GM19043 (cell line): ENCODE measurements around the gene SYNGR1.

Source experiments
- ATAC-seq: cut with Tn5 transposase; IDR thresholded peaks from one replicate; pipeline ENCODE4 v1.9.1; 2021; ENCODE audit warnings: low read depth; ENCODE audit not compliant: unreplicated experiment

The SYNGR1 gene, protein sequence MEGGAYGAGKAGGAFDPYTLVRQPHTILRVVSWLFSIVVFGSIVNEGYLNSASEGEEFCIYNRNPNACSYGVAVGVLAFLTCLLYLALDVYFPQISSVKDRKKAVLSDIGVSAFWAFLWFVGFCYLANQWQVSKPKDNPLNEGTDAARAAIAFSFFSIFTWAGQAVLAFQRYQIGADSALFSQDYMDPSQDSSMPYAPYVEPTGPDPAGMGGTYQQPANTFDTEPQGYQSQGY

DNA sequence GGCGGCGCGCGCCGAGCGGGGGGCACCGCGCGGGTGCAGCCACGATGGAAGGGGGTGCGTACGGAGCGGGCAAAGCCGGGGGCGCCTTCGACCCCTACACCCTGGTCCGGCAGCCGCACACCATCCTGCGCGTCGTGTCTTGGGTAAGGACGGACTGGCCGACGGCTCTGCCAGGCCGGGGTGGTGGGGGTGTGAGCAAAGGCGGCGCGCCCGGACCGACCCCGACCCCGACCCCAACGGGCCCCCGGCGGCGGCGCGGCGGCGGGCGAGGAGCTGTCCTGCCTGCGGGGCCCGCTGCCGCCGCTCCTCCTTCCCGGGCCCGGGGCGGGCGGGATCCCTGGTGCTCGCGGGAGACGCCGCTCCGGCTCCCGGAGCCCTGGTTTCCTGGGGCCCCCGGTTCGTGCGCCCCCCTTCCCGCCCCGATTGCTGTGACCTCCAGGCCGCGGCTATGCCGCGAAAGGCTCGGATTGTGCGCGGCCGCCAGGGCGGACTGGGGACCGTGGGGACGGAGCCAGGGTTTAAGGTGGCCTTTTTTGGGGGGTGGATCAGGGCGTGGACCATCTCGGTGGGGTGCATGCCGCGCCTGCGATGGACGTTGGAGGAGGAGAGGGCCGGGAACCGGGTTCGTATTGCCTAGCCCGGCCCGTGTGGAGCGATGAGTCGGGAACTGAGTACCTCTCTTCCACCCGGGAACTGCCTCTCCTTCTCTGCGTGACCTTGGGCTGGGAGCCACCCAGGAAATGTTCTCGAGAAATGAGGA, at the start of gene SYNGR1:
Gene SYNGR1, plus strand, starts transcription at position 25 of the 760 bp plus-strand sequence. Its CDS starts 20 bp downstream, at position 45.
- ATAC-seq, result no peak

DNA sequence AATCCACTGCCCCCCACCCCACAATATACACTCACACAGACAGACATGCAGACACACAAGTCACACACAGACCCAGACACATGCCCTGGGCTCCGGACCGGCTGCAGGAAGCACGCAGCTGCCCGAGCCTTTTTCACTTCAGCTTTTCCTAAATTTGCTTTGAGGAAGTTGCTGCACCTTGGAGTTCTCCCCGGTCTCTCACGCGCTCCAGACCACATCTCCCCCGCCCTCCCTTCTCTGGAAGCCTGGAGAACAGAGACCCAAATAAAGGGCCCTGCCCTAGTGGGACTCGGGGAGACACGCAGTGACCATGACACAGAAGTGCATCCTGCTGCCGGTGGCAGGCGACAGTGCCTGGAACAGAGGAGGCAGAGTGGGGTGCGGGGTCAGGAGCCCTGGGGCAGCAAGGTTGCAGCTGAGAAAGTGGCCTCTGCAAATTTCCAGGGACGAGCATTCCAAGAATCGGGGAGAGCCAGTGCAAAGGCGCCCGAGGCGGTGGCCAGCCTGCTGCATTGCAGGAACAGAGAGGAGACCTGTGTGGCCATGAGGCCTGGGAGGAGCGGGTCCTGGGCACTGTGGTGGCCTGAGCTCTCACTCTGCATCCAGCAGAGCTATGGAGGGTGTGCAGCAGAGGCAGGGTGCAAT, 49.5 kb upstream of the SYNGR1 start:
- ATAC-seq, result no peak

DNA sequence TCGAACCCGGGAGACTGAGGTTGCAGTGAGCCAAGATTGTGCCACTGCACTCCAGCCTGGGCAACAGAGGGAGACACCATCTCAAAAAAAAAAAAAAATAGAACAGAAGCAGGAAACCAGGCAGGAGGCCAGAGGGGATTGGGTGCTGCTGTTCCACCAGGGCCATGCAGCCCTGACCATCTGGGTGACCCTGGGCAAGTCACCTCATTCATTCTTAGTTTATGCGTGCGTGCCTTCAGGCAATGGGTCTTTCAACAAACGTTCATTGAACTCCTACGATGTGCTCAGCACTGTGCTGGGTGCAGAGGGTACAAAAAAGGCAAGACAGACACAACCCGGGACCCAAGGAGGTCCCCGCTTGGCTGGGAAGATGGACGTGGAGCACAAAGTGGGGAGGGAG, 48.7 kb upstream of the SYNGR1 start:
- ATAC-seq, result no peak

DNA sequence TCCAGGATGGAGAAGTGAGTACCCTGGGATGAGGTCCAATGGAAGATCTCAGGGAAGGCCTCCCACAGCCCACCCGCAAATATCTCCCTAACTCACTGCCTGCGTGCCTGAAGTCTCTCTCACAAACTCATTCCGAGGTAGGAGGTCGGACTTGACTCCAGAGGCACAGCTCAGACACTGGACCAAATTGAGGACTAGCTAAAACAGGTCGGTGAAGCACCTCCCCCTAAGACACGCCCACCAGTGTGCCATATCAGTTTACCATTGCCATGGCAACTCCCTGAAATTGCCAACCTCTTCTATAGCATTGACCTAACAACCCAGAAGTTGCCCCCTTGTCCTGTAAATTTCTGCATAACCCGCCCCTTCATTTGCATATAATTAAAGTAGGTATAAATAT, 47.9 kb upstream of the SYNGR1 start:
- no peak for ATAC-seq

DNA sequence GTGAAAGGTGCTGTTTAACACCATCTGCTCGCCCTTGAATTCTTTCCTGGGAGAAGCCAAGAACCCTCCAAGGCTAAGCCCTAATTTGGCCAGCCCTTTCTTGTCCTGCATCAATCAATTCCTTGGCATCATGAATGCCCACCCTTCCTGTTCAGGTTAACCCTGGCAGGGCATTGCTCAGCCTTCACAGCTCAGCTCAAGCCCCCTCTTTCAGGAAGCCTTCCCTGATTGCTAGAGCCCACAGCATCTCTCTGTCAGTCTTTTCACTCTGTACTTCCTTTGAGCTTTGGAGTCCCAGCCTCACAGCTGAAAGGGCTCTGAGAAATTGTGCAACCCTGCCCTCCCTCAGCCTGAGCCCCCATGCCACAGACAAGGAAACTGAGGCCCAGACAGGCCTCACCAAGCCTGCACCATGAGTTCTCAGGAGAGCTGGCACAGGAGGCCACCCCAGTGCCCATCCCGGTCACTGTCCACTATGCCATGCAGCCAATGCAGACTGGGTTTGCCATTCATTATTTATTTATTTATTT, 47.3 kb upstream of the SYNGR1 start:
- no peak for ATAC-seq

DNA sequence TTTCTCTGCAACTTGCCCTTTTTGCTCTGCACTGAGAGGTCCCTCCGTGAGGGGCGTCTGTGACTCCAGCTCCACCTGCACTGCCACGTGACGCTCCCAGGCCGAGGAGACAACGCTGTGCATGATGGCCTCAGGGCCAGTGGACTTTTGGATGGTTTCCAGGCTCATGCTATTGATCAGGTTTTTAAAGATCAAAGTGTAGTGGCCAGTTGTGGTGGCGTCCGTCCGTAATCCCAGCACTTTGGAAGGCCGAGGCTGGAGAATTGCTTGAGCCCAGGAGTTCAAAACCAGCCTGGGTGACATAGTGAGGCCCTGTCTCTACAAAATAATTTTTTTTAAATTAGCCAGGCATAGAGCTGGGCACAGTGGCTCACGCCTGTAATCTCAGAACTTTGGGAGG, 46.4 kb upstream of the SYNGR1 start:
- ATAC-seq, result no peak

DNA sequence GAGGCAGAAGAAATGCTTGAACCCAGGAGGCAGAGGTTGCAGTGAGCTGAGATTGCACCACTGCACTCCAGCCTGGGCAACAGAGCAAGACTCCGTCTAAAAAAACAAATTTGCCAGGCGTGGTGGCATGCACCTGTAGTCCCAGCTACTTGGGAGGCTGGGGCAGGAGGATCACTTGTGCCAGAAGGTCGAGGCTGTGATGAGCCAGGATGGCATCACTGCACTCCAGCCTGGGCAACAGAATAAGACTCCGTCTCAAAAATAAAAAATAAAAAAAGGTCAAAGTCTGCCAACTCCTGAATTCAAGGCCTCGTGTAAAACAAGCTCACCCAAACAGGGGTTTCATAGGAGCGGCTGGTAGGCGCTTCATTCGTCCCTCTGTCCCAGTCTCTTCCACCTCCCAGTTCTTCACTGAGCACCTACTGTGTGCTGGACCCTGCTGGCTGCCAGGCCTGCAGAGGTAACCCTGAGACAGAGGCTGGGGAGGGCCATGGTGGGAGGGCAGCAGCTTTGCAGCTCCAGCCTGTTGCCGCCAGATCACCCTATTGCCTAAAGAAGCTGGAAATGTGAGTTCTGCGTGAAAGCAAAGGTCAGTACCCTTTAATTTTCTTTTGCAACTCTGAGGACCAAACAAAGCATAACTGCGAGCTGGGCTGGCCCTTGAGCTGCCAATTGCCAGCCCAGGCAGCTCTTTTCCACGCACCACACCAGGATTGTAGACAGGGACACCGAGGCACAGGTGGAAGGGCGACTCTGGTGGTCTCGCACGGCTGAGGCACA, 45.7 kb upstream of the SYNGR1 start:
- ATAC-seq, result no peak

DNA sequence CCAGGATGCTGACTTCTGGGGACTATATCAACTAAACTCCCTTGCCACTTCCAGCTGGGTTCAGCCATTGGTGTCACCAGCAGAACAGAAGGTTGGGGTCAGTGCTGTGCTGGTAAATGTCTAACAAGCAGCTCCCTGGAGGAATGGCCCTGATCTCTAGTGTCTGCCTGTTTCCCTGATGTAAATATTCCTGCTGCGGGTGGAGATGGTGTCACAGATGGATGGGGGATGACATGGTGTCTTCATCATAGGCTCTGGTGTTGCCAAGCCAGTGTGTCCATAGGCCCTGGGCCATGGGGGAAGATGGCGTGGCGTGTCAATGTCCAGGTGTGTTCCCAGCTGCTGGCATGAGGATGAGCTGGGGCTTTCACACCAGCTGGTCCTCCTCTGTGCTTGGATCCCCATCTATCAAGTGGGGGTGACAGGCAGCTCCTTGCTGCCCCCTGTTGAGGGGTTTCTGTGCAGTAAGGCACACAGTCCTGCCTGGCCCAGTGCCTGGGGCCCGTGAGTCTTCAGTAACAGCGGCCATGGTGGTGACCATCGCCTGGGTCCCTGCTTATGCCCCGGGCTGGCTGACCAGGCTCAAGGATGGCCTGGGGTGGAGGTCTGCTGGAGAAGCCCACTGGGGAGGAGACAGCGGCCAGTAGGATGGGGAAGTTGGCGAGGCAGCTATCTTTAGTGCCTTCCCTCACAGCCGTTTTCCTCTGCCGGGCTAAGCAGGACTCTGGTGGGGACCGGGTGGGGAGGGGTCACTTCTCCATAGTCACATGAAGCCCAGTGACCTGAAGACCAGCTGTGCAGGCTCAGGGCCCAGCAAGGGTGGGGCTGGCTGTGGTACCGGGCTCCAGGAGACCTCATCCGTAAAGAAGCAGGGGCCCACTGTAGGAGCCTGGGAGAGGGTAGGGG, 43.1 kb upstream of the SYNGR1 start:
- ATAC-seq, result no peak

DNA sequence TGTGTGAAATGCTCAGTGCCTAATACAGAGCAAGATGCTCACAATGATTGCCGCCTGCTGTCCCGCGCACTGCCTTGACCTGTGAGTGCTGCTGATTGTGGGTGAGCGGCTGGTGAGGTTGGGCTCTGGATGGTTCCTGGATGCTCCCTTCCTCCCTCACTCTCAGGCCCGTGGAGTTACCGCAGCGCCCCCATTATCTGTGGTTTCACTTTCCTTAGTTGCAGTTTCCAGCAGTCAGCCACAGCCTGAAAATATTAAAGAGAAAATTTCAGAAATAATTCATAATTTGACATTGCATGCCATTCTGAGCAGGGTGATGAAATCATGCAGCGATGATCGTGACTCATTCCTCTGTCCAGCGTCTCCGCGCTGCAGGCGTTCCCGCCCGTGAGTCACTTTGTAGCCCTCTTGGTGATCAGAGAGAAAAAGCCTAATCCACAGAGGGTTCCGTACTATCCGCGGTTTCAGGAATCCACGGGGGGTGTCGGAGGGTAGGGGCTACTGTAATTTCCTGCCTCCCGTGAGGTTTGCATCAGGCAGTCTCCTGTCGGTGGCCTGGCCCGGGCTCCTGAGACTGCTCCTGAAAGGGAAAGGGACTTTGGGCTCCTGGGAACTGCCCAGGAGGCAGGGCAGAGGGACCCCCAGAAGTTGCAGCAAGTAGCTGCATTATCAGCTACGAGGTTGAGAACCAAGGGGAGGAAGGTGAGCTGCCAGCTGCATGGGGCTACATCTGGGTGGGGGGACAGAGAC, 41.0 kb upstream of the SYNGR1 start:
- ATAC-seq, result no peak

DNA sequence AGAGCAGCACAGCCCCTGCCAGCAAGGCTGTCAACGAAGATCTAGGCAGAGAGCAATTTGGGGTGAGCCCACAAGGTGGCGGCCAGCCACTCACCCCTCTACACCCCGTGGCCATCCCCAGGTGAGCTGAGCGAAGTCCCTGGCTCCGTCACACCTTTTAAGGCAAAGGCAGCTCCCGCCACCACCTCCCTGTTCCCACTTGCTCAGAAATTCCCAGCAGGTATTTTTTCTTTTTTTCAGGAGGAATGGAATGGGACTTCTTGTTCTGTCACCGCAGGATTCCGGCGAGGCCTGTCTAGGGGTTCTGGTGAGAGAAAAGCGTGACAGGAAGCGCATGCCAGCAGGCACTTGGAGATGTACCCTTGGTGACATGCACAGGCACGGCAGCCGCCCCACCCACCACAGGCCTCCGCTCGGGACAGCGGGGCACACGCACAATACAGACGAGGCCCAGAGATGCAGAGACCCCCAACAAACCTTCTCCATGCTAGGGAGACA, 40.4 kb upstream of the SYNGR1 start:
- no peak for ATAC-seq

DNA sequence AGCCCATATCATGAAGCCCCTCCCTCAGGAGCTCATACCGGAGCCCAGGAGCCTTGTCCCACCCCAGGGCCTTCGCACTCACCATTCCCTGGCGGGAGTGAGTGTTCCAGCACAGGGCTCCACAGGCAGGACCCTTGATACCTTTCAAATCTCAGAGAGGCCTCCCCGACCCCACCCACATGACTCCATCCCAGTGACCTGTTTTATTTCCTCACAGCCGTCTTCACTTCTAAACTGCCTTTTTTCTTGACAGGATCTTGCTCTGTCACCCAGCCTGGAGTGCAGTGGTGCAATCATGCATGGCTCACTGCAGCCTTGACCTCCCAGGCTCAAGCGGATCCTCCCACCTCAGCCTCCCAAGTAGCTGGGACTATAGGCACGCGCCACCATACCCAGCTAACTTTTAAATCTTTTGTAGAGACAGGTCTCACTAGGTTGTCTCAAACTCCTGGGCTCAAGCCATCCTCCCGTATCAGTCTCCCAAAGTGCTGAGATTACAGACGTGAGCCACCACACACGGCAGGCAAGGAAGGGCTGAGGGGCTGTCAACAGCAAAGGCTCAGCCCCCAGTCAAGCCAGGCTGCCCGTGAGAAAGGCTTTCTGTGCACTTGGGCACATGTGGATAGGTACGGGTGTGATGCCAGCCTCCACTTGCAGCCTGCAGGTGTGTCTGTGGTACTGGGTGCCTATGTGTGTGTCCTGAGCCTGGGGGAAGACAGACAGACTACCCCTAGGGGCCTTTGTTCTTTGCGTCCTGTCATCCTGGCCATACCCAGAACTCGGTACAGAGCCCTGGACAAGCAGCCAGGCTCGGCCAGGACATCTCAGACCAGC, 39.7 kb upstream of the SYNGR1 start:
- ATAC-seq, result no peak

DNA sequence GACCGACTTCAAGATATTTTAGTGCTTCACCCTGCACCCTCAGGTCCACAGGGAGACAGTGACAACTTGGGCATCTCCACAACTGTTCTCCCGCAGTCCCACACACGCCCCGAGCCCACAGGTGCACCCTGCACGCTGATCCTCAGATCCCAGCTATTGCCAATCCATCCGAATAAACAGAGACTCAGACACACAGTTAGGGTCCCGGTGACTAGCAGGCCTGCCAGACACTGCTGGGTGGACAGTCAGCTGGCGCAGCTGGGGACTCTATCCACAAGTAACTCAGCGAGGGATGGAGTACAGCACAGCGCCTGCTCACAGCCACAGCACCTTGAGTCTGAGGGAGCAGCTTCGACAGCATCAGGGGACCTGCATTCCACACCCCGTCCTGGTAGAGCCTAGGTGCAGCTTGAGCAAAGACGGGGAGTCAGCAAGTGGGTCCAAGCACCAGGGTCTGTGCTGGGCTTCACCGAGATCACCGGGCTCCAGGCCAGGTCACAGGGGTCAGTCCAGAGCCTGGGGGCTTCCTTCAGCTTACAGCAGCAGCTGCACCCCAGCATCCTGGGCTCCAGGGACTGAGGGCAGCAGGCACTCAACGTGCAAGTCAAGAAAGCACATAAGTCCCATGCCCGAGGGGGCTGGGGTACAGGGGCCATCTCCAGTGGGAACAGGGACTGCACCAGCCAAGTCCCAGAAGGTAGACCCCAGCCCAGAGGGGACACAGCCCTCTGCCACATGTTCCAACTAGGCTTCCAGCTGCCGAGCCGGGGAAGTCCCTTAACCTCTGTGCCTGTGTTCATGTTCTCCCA, 38.0 kb upstream of the SYNGR1 start:
- ATAC-seq, result no peak

DNA sequence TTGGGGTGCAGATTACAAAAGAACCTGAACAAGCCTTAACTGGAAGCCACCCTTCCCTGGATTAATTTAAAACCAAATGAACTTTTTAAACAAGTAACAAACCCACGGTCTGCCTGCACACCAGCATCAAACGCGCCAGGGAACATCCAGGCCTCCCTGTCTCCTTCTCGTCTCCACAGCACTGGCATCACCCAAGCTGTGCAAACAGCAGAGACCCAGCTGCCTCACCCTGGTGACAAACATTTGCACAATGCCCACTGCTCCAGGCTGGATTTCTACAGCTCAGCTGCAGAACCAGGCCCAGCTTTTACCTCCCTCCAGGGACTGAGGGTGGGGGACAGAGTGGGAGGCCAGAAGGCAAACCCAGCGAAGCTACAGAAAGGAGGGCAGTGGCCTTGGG, 37.4 kb upstream of the SYNGR1 start:
- no peak for ATAC-seq

DNA sequence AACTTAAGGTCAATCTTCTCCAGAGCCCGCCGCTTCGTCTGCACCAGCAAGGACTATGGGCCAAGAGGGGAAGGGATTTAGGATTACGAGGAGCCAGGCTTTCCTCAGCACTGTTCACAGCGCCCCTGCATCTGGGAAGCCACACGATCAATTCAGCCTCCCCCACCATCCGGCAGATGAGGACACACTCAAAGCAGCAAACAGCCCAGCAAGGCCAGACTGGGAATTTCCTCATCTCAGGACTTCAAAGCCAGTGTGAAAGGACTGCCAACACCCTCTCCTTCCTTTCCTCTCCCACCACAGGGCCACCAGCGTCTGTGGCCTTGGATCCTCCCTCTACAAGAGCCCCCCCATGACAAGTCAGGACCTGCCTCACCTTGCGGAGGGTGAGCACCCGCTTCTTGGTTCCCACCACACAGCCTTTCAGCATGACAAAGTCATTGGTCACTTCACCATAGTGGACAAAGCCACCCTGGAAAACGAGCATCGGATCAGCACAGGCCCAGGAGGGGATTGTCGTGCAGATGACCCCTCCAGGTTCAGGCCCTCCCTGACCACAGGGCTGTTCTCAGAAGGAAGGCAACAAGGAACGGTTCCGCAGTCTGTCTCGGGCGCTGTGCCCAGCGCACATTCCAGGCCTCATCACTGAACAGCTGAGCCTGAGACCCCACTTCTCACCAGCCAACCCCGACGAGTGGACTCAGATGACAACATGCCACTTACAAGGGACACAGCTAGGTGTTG, 36.4 kb upstream of the SYNGR1 start:
- no peak for ATAC-seq

DNA sequence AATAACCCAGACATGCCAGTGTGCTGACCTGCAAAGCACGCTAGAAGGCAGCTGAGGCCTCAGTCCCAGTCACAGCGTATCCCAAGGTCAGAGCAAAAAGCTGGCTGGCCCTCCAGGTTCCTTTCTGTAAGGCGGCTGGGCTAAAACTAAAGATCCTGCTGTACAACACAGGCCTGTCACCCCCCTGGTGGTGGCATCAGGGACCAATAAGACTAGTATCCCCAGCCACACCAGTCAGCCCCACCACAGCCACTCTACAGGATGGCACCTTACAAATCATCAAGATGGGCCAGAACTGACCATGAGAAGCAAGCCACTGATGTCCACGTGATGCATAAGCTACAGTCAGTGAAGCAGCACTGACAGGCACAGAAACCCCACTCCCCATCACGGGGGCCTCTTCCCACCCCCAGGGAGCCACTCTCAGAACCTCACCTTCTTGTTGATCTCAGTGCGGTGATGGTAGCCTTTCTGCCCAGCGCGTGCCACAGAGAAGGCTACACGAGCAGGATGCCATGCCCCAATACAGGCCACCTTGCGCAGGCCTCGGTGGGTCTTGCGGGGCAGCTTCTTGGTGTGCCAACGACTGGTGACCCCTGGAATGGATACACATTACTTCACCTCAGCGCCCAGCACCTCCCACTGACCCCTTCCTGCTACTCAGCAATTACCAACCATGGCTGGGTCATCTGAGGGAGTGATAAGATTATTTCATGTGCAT, 35.4 kb upstream of the SYNGR1 start:
- no peak for ATAC-seq

DNA sequence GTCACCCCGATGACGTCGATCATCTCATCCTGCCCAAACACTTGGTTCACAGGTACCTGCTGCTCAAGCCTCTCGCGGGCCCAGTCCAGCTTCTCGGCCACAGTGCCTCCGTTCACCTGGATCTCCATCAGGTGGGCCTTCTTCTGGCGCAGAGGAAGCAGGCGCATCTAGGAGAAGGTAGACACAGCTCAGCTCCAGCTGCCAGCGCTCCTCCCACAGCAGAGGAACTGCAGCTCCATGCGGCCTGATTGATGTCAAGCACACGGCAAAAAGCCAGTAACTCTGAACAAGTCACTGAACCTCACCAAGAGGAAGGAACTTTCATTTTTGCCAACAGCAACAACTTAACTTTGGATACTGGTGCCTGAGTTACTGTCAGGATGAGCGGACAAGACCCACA, 34.4 kb upstream of the SYNGR1 start:
- ATAC-seq, result no peak
